CD14-positive monocyte (primary cell): Measurements from ENCODE around the gene IPO11. TPM values are rescaled to one million over a fixed set of nuclear protein-coding genes. Genes with fewer than 3 reads are reported as not detected.

ENCODE experiments used
- DNase-seq, 3 donors: peaks; one replicate each; pipeline ENCODE4 v3.0.0-alpha.2; 2011 to 2022
- H2AFZ ChIP-seq: 2 replicates; pipeline ENCODE4 v1.6.0; 2012; ENCODE audit warnings: mild to moderate bottlenecking, low read depth, low read length, inconsistent platforms; ENCODE audit not compliant: insufficient read depth, poor library complexity, severe bottlenecking
- H3K27ac ChIP-seq, 2 donors: 1 replicate in 1 of 2; 2 replicates in 1 of 2; pipeline ENCODE4 v1.5.1; 2012 to 2013; ENCODE audit warnings: low read length in 2 of 2, control low read depth in 1 of 2, inconsistent platforms in 1 of 2, low read depth in 1 of 2, mild to moderate bottlenecking in 1 of 2
- H3K27me3 ChIP-seq, 2 donors: one replicate each; pipeline versions ENCODE4 v1.6.0 to v1.6.1; 2011 to 2013; ENCODE audit warnings: low read length in 2 of 2; ENCODE audit not compliant: control insufficient read depth in 2 of 2, insufficient read depth in 2 of 2
- H3K36me3 ChIP-seq, 2 donors: replicated peaks in 1 of 2; 1 replicate in 1 of 2; 2 replicates in 1 of 2; pipeline versions ENCODE4 v1.5.1 to v1.6.1; 2012 to 2013; ENCODE audit warnings: low read length in 2 of 2, control low read depth in 1 of 2, inconsistent platforms in 1 of 2, mild to moderate bottlenecking in 1 of 2; ENCODE audit not compliant: insufficient read depth in 2 of 2, control insufficient read depth in 1 of 2
- H3K4me1 ChIP-seq, 2 donors: 1 replicate in 1 of 2; 2 replicates in 1 of 2; pipeline versions ENCODE4 v1.5.1 to v1.6.1; 2012 to 2013; ENCODE audit warnings: low read length in 2 of 2, control low read depth in 1 of 2, inconsistent platforms in 1 of 2, mild to moderate bottlenecking in 1 of 2, moderate library complexity in 1 of 2; ENCODE audit not compliant: insufficient read depth in 2 of 2, control insufficient read depth in 1 of 2
- H3K4me2 ChIP-seq: replicated peaks from 2 replicates; pipeline ENCODE3; 2012; ENCODE audit warnings: low read length, moderate library complexity, mild to moderate bottlenecking; ENCODE audit not compliant: poor library complexity, severe bottlenecking; ENCODE audit errors: extremely low read depth
- H3K4me3 ChIP-seq, 3 experiments: fragments of 200-600 bp in 1 of 3; sonication (generic) in 1 of 3; replicated peaks in 1 of 3; 1 replicate in 2 of 3; 2 replicates in 1 of 3; pipeline ENCODE4 v1.5.1; 2011 to 2013; ENCODE audit warnings: low read length in 3 of 3, mild to moderate bottlenecking in 3 of 3, control low read depth in 2 of 3, low read depth in 2 of 3, inconsistent platforms in 1 of 3, moderate library complexity in 1 of 3
- H3K79me2 ChIP-seq: 2 replicates; pipeline ENCODE4 v1.6.0; 2012; ENCODE audit warnings: mild to moderate bottlenecking, control low read depth, inconsistent platforms, low read length, moderate library complexity; ENCODE audit not compliant: insufficient read depth
- H3K9ac ChIP-seq: 2 replicates; pipeline ENCODE4 v1.6.0; 2017; ENCODE audit warnings: low read length, mild to moderate bottlenecking; ENCODE audit not compliant: insufficient read depth, poor library complexity, severe bottlenecking
- H3K9me3 ChIP-seq, 2 donors: replicated peaks in 1 of 2; 1 replicate in 1 of 2; 2 replicates in 1 of 2; pipeline versions ENCODE4 v1.5.1 to v1.6.1; 2012 to 2013; ENCODE audit warnings: low read length in 2 of 2, control low read depth in 1 of 2; ENCODE audit not compliant: control insufficient read depth in 1 of 2, insufficient read depth in 1 of 2
- H4K20me1 ChIP-seq: 2 replicates; pipeline ENCODE4 v1.6.0; 2012; ENCODE audit warnings: mild to moderate bottlenecking, low read length, control low read depth, moderate library complexity; ENCODE audit not compliant: insufficient read depth
- H3K27ac Mint-ChIP-seq, 7 donors: one replicate each; pipeline ENCODE4 v1.8.0; 2020; ENCODE audit warnings: mild to moderate bottlenecking in 7 of 7, mixed read lengths in 7 of 7, moderate library complexity in 6 of 7, inconsistent platforms in 2 of 7
- H3K27me3 Mint-ChIP-seq, 3 donors: one replicate each; pipeline ENCODE4 v1.8.0; 2021 to 2022; ENCODE audit warnings: low read depth in 3 of 3, mild to moderate bottlenecking in 3 of 3, mixed read lengths in 3 of 3, moderate library complexity in 3 of 3, inconsistent platforms in 1 of 3
- H3K36me3 Mint-ChIP-seq, 2 donors: one replicate each; pipeline ENCODE4 v1.8.0; 2020; ENCODE audit warnings: mixed read lengths in 2 of 2, inconsistent platforms in 1 of 2, mild to moderate bottlenecking in 1 of 2
- H3K4me1 Mint-ChIP-seq: one replicate; pipeline ENCODE4 v1.8.0; 2020; ENCODE audit warnings: mild to moderate bottlenecking, mixed read lengths
- H3K4me3 Mint-ChIP-seq, 2 donors: one replicate each; pipeline ENCODE4 v1.8.0; 2020; ENCODE audit warnings: mild to moderate bottlenecking in 2 of 2, mixed read lengths in 2 of 2, moderate library complexity in 1 of 2
- H3K9me3 Mint-ChIP-seq, 7 donors: one replicate each; pipeline ENCODE4 v1.8.0; 2020 to 2022; ENCODE audit warnings: mixed read lengths in 7 of 7, mild to moderate bottlenecking in 6 of 7, moderate library complexity in 6 of 7, inconsistent platforms in 2 of 7
- CTCF ChIP-seq: fragments of 200-600 bp; IDR thresholded peaks from one replicate; pipeline ENCODE4 v1.8.0; 2022; ENCODE audit warnings: antibody characterized with exemption, mild to moderate bottlenecking
- WGBS: methylation state at CpG from one replicate; pipeline ENCODE4 v1.1.5; 2013; ENCODE audit warnings: missing lambda C conversion rate; ENCODE audit not compliant: insufficient coverage; 5-methylcytosine and 5-hydroxymethylcytosine counted together
- intact Hi-C, 2 donors: fragments of 100-400 bp; cut with micrococcal nuclease; formaldehyde crosslinking; loops; one replicate each; pipeline versions ENCODE4 v1.15.0 to v1.15.1; 2023
- polyA plus RNA-seq, 3 donors: library from polyadenylated mRNA; depleted of rRNA in 1 of 3; unstranded in 2 of 3; stranded (reverse) in 1 of 3; fragments of 300-500 nt in 2 of 3; fragments of >200 nt in 1 of 3; fragmentation: Illumina TruSeq in 2 of 3; gene quantifications; 1 replicate in 2 of 3; 2 replicates in 1 of 3; pipeline ENCODE4 v1.2.3, GENCODE V29; 2012 to 2021

Gene IPO11
- polyA plus RNA-seq, 3 donors = 4.4 to 5.5 (median 5.3) TPM

GRCh38 chr5:62413711-62414110 lies 1.1 kb downstream of the IPO11 start:
- Histone ChIP-seq H3K9ac (no peak overlapping the region), H4K20me1 (no peaks in the 10 kb centered on the region), H3K4me1 (peaks cover 14 to 17% of the 10 kb centered on the region in 2 donors), H3K9me3 (no peaks in the 10 kb centered on the region), H2AFZ (peak overlapping the region; percentile 98), H3K79me2 (peaks cover 61% of the 10 kb centered on the region), H3K36me3 (peaks cover 0 to 6% of the 10 kb centered on the region in 2 donors), H3K27me3 (no peaks in the 10 kb centered on the region), H3K27ac (no peak overlapping the region), H3K4me3 (peak overlapping the region in 1 of 3 experiments; percentile 93), H3K4me2 (peak overlapping the region; percentile 92)
- Mint-ChIP-seq H3K36me3 (peaks cover 0 to 6% of the 10 kb centered on the region in 2 donors), H3K27me3 (peaks cover 0 to 2% (median 0%) of the 10 kb centered on the region in 3 donors), H3K4me3 (peak overlapping the region in 1 of 2 donors; percentile 91), H3K27ac (peak overlapping the region in 2 of 7 donors; percentile 84 to 91), H3K9me3 (no peaks in the 10 kb centered on the region), H3K4me1 (peaks cover 11% of the 10 kb centered on the region)
- TF ChIP-seq CTCF = no peak
- DNase-seq = no peak
- intact Hi-C loops = no loop called here
- no CpG with 5 or more reads among the region's 3 CpGs for WGBS

- H3K79me2 ChIP-seq = peaks cover 75% of the 10 kb centered on the region
- intact Hi-C loops = no loop called here
- H3K4me1 Mint-ChIP-seq = peaks cover 2% of the 10 kb centered on the region
- no peak overlapping the region for H3K4me2 ChIP-seq
- H3K27me3 ChIP-seq = no peaks in the 10 kb centered on the region
- H3K36me3 Mint-ChIP-seq = peaks cover 0 to 16% of the 10 kb centered on the region in 2 donors
- peaks cover 0 to 9% of the 10 kb centered on the region in 2 donors for H3K36me3 ChIP-seq
- H3K27ac ChIP-seq = no peak overlapping the region
- DNase-seq = no peak
- no CpG with 5 or more reads among the region's 4 CpGs for WGBS
- no peak for TF ChIP-seq CTCF
- H4K20me1 ChIP-seq = no peaks in the 10 kb centered on the region
- H2AFZ ChIP-seq = no peak overlapping the region
- H3K4me3 Mint-ChIP-seq = no peak overlapping the region
- peaks cover 1 to 4% of the 10 kb centered on the region in 2 donors for H3K4me1 ChIP-seq
- H3K9me3 ChIP-seq = no peaks in the 10 kb centered on the region
- no peak overlapping the region for H3K4me3 ChIP-seq
- H3K9ac ChIP-seq = no peak overlapping the region
- H3K27ac Mint-ChIP-seq = no peak overlapping the region
- no peaks in the 10 kb centered on the region for H3K27me3 Mint-ChIP-seq
- no peaks in the 10 kb centered on the region for H3K9me3 Mint-ChIP-seq
These were observed 6.0 kb downstream of the IPO11 start for GRCh38 chr5:62418462-62419076.
